ENCODE results near the gene RAPGEF5. TPM values are rescaled to one million over a fixed set of nuclear protein-coding genes. Genes with fewer than 3 reads are reported as not detected.

The RAPGEF5 gene
- total RNA-seq, 1 experiment from 2014 or later = 13.3 TPM

GRCh38 chr7:22219036-22219435 lies 137.9 kb downstream of the RAPGEF5 start:
- Histone ChIP-seq H3K79me2 (ENCODE audit: insufficient read depth, low read length) (no peaks in the 10 kb centered on the region), H3K27ac (ENCODE audit: insufficient read length, low read depth, low read length) (no peak overlapping the region), H2AFZ (ENCODE audit: low read length) (no peak overlapping the region), H3K23ac (ENCODE audit: insufficient read length, low read depth, low read length) (no peak overlapping the region), H3T11ph (ENCODE audit: low read length) (no peak overlapping the region), H3K14ac (ENCODE audit: insufficient read depth, low read length) (no peak overlapping the region), H3K23me2 (ENCODE audit: insufficient read length, low read depth, low read length, poor library complexity, severe bottlenecking) (no peaks in the 10 kb centered on the region), H4K5ac (ENCODE audit: insufficient read length, low read depth, low read length) (no peak overlapping the region), H3K18ac (ENCODE audit: insufficient read length, low read depth, low read length) (no peak overlapping the region), H3K4me1 (ENCODE audit: insufficient read depth, low read length) (no peaks in the 10 kb centered on the region), H4K20me1 (ENCODE audit: control insufficient read depth, insufficient read depth, insufficient read length) (no peaks in the 10 kb centered on the region), H2BK15ac (ENCODE audit: low read depth, low read length) (no peak overlapping the region), H4K8ac (replicated peaks; ENCODE audit: insufficient read length, low read depth, low read length) (no peak overlapping the region), H4K91ac (ENCODE audit: insufficient read length, low read depth, low read length) (no peak overlapping the region), H2BK20ac (ENCODE audit: low read depth, low read length, poor library complexity, severe bottlenecking) (no peak overlapping the region), H3K9ac (ENCODE audit: extremely low read depth, insufficient read length, low read length) (no peak overlapping the region), H2BK5ac (ENCODE audit: insufficient read length, low read length) (no peak overlapping the region), H3K9me3 (ENCODE audit: control insufficient read depth, low read depth, low read length) (no peaks in the 10 kb centered on the region), H2AK5ac (ENCODE audit: insufficient read length, low read length) (no peak overlapping the region), H2BK12ac (ENCODE audit: insufficient read length, low read depth, low read length) (no peak overlapping the region), H3K4me2 (ENCODE audit: insufficient read depth, insufficient read length, low read length) (no peak overlapping the region), H3K27me3 (ENCODE audit: insufficient read depth, low read length) (no peaks in the 10 kb centered on the region; the same call in 1 of the 2 replicates), H3K4ac (ENCODE audit: low read depth, low read length) (no peak overlapping the region), H2BK120ac (ENCODE audit: low read depth, low read length, poor library complexity, severe bottlenecking) (no peak overlapping the region), H3K79me1 (ENCODE audit: insufficient read depth, low read depth, low read length, poor library complexity, severe bottlenecking) (no peaks in the 10 kb centered on the region), H3K56ac (ENCODE audit: insufficient read length, low read depth, low read length) (no peak overlapping the region)
- no peak for DNase-seq
- Mint-ChIP-seq H3K4me3 (no peak overlapping the region), H3K36me3 (ENCODE audit: insufficient read depth in 1 of 3, low read depth in 3 of 3) (peaks cover 16 to 24% (median 16%) of the 10 kb centered on the region in 3 experiments), H3K4me1 (peaks cover 12 to 13% of the 10 kb centered on the region in 2 experiments), H3K9me3 (peaks cover 8 to 9% of the 10 kb centered on the region in 2 experiments; a peak in 4 of 5 replicates), H3K27me3 (ENCODE audit: low read depth) (no peaks in the 10 kb centered on the region), H3K27ac (no peak overlapping the region)
- WGBS (ENCODE audit: extremely low coverage, insufficient read length, low lambda C conversion rate) = no CpG with 5 or more reads among the region's 4 CpGs
- no peak for TF ChIP-seq CTCF (conservative IDR thresholded peaks at IDR 0.05)

Measured in H9 (cell line).